Keratinocyte (primary cell): ENCODE data around the gene GNG4.

Experiments
- CTCF ChIP-seq, 3 experiments: IDR thresholded peaks in 1 of 3; conservative IDR thresholded peaks in 1 of 3; optimal IDR thresholded peaks in 1 of 3; 2 replicates in 2 of 3; 3 replicates in 1 of 3; pipeline versions ENCODE3 to v1.5.1; 2011; ENCODE audit warnings: low read length in 3 of 3, mild to moderate bottlenecking in 3 of 3, moderate library complexity in 2 of 3, control low read depth in 1 of 3, inconsistent platforms in 1 of 3; ENCODE audit not compliant: insufficient read depth in 2 of 3; ENCODE audit errors: extremely low read depth in 1 of 3
- EZH2 ChIP-seq: IDR thresholded peaks from one replicate; pipeline ENCODE4 v1.6.1; 2012; ENCODE audit warnings: inconsistent platforms, mild to moderate bottlenecking, low read length, moderate library complexity

GRCh38 chr1:235673981-235674380 lies 24.4 kb upstream of the GNG4 start:
- no peak for TF ChIP-seq CTCF (optimal IDR thresholded peaks at IDR 0.05 in 1 of 3, IDR thresholded peaks at IDR 0.05 in 1 of 3, conservative IDR thresholded peaks at IDR 0.05 in 1 of 3; ENCODE audit: extremely low read depth in 1 of 3, insufficient read depth in 2 of 3, low read length in 3 of 3)
- TF ChIP-seq EZH2, result no peak
